HG02610 (cell line): Measurements from ENCODE around the gene SLC2A10.

Experiments used
- ATAC-seq: cut with Tn5 transposase; IDR thresholded peaks from one replicate; pipeline ENCODE4 v1.9.1; 2021; ENCODE audit warnings: mild to moderate bottlenecking, moderate library complexity; ENCODE audit not compliant: unreplicated experiment

Gene SLC2A10

DNA sequence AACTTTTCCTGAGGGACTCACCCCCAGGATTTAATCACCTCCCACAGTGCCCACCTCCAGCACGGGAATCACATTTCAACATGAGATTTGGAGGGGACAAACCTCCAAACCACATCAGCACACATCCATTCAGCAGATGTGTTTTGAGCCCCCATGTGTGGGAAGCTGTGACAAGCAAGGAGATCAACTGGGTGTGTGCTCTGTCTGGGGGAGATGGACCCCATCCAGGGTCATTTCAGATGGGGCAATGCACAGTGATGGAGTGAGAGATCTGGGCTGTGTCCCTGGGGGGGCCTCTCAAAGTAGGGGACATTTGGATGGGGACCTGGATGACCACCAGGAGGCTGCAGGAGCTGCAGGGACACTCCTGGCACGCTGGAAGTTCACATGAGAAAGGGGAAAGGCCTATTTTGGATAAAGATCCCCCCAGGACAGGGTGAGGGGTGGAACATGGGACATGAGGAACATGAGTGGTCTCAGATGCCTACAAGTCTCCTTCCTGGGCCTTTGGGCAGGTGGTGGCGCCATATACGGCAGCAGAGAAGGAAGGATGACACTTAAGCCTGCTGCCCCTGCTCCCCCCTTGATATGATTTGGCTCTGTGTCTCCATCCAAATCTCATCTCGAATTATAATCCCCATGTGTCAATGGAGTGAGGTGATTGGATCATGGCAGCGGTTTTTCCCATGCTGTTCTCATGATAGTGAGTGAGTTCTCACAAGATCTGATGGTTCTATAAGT is 49.6 kb downstream of the SLC2A10 start:
- ATAC-seq: no peak

DNA sequence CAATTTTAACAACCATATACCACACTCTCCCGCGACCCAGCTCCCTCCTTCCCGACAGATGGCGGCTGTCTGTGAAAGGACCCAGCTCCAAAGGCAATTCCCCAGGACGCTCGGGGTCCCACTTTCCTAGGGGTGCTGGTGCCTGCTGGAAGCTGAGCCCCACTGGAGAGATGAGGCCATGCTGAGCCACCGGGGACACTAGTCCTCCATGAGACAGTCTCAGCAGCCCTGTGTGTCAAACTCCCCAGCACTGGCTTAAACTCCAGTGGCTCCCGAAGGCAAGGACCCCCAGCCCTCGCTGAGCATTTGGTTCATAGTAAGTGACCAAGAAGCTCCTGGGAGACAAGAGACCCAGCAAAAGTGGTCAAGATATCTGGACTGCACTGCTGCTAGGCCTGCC is 52.1 kb downstream of the SLC2A10 start:
- no peak for ATAC-seq

GRCh38 chr20:46764068-46764467 is 54.6 kb downstream of the SLC2A10 start:
- no peak for ATAC-seq

GRCh38 chr20:46765506-46766120 is 56.2 kb downstream of the SLC2A10 start:
- ATAC-seq: no peak

DNA sequence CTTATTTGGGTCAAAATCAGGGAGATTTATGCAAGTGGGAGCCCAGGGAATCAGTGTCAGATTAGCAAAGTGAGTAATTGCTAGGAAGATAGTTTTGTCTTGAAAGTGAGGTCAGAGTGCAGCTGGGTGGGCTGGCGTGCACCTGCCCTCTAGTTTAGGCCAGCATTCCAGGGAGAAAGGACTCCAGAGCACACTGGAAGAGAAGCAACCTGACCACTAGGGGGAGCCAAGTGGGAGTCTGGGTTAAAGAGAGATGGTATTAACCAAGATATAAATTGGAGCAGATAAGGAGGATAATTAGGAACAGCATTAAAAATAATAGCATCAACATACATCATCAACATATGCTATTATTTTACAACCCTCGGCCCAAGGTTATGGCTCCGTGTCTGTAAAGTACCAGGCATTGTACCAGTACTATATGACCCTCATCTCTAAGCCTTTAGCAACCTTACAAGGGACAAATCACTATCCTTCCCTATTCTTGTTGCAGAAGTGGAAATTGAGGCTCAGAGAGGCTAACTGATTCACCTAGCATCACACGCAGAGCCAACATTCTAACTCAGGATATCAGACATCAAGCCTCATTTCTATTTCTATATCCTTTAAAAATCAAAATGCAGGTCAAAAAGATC is 57.8 kb downstream of the SLC2A10 start:
- ATAC-seq: no peak

GRCh38 chr20:46770330-46771194 is 61.1 kb downstream of the SLC2A10 start:
- no peak for ATAC-seq

- ATAC-seq: no peak
Measured at GRCh38 chr20:46771195-46771588, 61.7 kb downstream of the SLC2A10 start.

DNA sequence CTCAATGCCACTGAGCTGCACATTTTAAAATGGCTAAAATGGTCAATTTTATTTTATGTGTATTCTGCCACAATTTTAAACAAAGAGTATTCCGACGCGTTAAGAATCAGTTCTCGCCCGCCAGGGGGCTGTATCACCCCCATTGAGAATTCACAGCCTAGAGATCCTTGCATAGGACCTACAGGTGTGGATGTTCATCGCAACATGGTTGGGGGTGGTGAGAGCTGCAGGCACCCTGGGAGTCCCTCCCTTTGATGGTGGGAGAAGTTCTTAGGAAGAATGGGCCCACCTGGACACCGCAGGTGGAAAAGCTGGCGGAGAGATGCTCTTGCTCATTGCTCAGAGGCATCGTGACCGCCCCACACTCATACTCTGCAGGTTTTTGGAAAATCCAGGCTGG is 63.5 kb downstream of the SLC2A10 start:
- ATAC-seq: no peak

DNA sequence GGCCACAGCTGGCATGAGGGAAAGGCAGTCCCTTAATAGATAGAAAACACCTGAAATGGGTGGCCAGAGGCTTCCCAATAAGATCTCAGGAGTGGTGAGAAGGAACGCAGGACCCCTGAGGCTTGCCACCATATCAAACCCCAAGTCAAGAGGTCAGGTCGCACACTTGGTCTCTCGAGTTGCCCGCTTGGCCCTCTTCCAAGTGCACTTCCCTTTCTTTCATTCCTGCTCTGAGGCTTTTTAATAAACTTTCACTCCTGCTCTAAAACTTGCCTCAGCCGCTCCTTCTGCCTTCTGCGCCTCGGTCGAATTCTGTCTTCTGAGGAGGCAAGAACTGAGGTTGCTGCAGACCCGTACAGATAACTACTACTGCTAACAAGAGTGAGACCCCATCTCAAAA is 64.2 kb downstream of the SLC2A10 start:
- ATAC-seq: no peak

- no peak for ATAC-seq
Measured at GRCh38 chr20:46774236-46774635, 64.8 kb downstream of the SLC2A10 start.

GRCh38 chr20:46774943-46775560 is 65.6 kb downstream of the SLC2A10 start:
- no peak for ATAC-seq

DNA sequence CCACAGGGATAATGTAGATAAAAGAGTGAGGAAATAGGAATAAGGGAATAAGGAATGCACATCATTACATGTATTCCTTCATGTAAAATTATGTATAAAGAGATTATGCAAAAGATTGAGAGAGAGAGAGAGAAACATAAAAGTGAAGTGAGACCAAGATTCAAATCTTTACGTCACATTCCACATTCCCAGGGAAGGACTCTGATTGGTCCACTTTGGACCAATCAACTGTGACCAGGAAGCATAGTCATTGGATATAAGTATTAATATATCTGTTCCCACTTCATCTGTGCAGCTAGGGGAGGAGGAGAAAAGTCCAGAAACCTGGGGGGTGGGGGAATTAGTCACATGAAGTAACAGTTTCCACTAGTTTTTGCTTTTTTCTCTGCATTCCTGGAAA is 66.4 kb downstream of the SLC2A10 start:
- ATAC-seq: no peak

GRCh38 chr20:46777331-46777730 is 67.9 kb downstream of the SLC2A10 start:
- no peak for ATAC-seq

GRCh38 chr20:46779831-46780230 is 70.4 kb downstream of the SLC2A10 start:
- ATAC-seq: no peak

DNA sequence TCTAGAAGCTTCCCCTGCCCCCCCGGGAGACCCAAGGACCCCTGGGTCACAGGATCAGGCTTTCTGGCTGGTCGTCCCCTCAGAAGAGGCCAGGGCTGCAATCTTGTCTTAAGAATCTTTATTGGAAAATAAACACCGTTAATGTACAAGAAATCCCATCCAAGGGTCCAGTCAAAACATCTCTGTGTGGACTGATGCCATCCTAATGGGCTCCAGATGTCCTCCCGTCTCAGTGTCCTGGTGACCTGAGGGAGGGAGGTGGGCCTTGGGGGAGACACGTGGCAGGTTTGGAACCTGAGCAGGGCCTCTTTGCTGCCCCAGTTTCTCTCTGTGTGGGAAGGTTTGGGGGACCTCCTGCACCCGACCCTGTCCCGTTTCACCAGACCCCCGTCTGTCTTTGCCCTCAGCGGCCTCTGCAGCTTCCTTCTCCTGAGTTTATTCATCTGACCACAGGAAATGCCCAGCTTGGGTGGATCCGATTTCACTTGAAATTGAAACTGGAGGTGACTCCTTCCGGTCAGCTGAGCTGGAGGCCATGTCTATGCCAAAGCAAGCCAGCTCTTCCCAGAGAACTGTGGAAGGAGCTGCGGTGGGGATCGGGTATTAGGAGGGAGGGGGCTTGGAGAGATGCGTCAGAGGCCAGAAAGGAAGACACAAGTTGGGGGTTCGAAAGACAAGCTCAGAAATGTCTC is 75.1 kb downstream of the SLC2A10 start:
- no peak for ATAC-seq
